T-cell (primary cell): Measurements from ENCODE around the gene AVPR1B. TPM values are rescaled to one million over a fixed set of nuclear protein-coding genes. Genes with fewer than 3 reads are reported as not detected.

Source experiments
- ATAC-seq, 4 experiments: fragments of 200-7000 bp in 3 of 4; fragments of 150-1000 bp in 1 of 4; cut with Tn5 transposase; replicated peaks in 1 of 4; 1 replicate in 3 of 4; 2 replicates in 1 of 4; pipeline ENCODE4 v1.10.0; 2021; ENCODE audit warnings: moderate library complexity in 3 of 4, mild to moderate bottlenecking in 2 of 4, moderate number of reproducible peaks in 1 of 4
- CTCF ChIA-PET, 2 donors: fragments of 300-600 bp; sonication (Branson Sonifier 250); formaldehyde crosslinking; loops; one replicate each; lab custom pipeline; 2022; ENCODE audit warnings: antibody characterized with exemption in 2 of 2; lab: Charles Lee
- POLR2A ChIA-PET, 2 donors: fragments of 300-600 bp; sonication (Branson Sonifier 250); formaldehyde crosslinking; loops; one replicate each; lab custom pipeline; 2022; ENCODE audit warnings: antibody characterized with exemption in 2 of 2; lab: Charles Lee
- DNase-seq, 35 experiments: peaks; one replicate each; pipeline versions ENCODE4 v3.0.0 to v3.0.0-alpha.2; 2013 to 2023
- H3K27ac ChIP-seq: one replicate; pipeline ENCODE4 v1.5.1; 2013; ENCODE audit warnings: low read length
- H3K27me3 ChIP-seq, 2 experiments: replicated peaks in 1 of 2; 1 replicate in 1 of 2; 2 replicates in 1 of 2; pipeline versions ENCODE4 v1.6.1 to v1.7.0; 2013; ENCODE audit warnings: low read length in 1 of 2, mixed read lengths in 1 of 2; ENCODE audit not compliant: control insufficient read depth in 2 of 2, insufficient read depth in 2 of 2; ENCODE audit errors: extremely low read depth in 1 of 2
- H3K36me3 ChIP-seq, 2 donors: 1 replicate in 1 of 2; 2 replicates in 1 of 2; pipeline versions ENCODE4 v1.6.1 to v1.7.0; 2013; ENCODE audit warnings: low read length in 1 of 2; ENCODE audit not compliant: control insufficient read depth in 2 of 2, insufficient read depth in 1 of 2; ENCODE audit errors: extremely low read depth in 1 of 2
- H3K4me1 ChIP-seq, 2 experiments: 1 replicate in 1 of 2; 2 replicates in 1 of 2; pipeline versions ENCODE4 v1.6.1 to v1.7.0; 2013; ENCODE audit warnings: low read length in 2 of 2, mixed read lengths in 1 of 2; ENCODE audit not compliant: insufficient read depth in 2 of 2, control insufficient read depth in 1 of 2; ENCODE audit errors: extremely low read depth in 1 of 2
- H3K4me3 ChIP-seq, 2 donors: 1 replicate in 1 of 2; 2 replicates in 1 of 2; pipeline versions ENCODE4 v1.5.1 to v1.7.0; 2013; ENCODE audit warnings: mild to moderate bottlenecking in 2 of 2, low read length in 1 of 2, moderate library complexity in 1 of 2; ENCODE audit not compliant: control insufficient read depth in 1 of 2; ENCODE audit errors: extremely low read depth in 1 of 2
- H3K9me3 ChIP-seq: 2 replicates; pipeline ENCODE4 v1.7.0; 2013
- H3K27ac Mint-ChIP-seq, 2 donors: one replicate each; pipeline ENCODE4 v1.8.0; 2020 to 2021; ENCODE audit warnings: mild to moderate bottlenecking in 2 of 2, mixed read lengths in 2 of 2
- H3K27me3 Mint-ChIP-seq, 2 donors: one replicate each; pipeline ENCODE4 v1.8.0; 2021 to 2022; ENCODE audit warnings: mixed read lengths in 2 of 2
- H3K36me3 Mint-ChIP-seq: one replicate; pipeline ENCODE4 v1.8.0; 2021; ENCODE audit warnings: mixed read lengths
- H3K4me1 Mint-ChIP-seq, 3 donors: one replicate each; pipeline ENCODE4 v1.8.0; 2020 to 2022; ENCODE audit warnings: mixed read lengths in 3 of 3, mild to moderate bottlenecking in 1 of 3
- H3K4me3 Mint-ChIP-seq, 3 donors: one replicate each; pipeline ENCODE4 v1.8.0; 2020 to 2022; ENCODE audit warnings: mild to moderate bottlenecking in 3 of 3, mixed read lengths in 3 of 3, moderate library complexity in 3 of 3
- H3K9me3 Mint-ChIP-seq, 3 donors: one replicate each; pipeline ENCODE4 v1.8.0; 2020 to 2022; ENCODE audit warnings: mixed read lengths in 3 of 3
- WGBS: methylation state at CpG from one replicate; pipeline ENCODE4 v1.1.5; 2013; ENCODE audit warnings: missing lambda C conversion rate; ENCODE audit not compliant: insufficient coverage; 5-methylcytosine and 5-hydroxymethylcytosine counted together
- total RNA-seq, 35 experiments: library from RNA in 6 of 35; stranded (reverse) in 6 of 35; fragments of 120-200 nt in 1 of 35; gene quantifications; one replicate each; pipeline versions ENCODE4 v1.2.1 to v1.2.4 and lab custom pipeline; 2013 to 2026

The AVPR1B gene
- total RNA-seq, 5 donors from 2014 or later (not counting 1 experiment from before 2014, with no cell fraction given) = 0.12 to 0.33 TPM; not detected in 3

DNA sequence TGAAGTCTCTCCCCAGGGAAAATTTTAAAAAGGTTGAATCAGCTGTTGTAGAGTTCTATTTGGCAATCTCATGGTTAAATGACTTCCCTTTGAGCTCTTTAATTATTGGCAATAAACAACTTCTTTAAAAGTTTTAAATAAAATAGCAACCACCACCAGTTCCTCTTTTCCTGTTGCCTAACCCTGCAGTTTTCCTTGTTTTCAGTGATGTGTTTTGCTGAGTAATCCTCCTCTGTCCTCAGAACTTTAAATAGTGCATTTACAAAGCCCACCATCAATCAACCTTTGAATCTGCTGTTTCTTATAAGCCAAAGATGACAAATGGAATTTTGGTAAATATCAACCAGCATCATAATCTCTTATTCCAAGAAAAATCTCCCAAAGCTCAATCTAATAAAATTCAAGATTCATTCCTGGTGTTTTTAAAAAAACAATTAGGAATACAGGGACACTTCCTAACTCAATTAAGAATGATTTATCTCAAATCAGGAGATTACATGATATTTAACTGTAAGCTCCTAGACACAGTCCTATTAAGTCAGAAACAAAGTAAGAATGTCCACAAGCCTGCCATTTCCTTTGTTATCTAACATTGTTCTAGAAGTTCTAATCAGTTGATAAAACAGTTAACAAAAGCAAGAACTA is 14.8 kb downstream of the AVPR1B start:
- Histone ChIP-seq H3K27ac (no peak overlapping the region), H3K4me1 (no peaks in the 10 kb centered on the region), H3K4me3 (no peak overlapping the region), H3K9me3 (no peaks in the 10 kb centered on the region), H3K36me3 (no peaks in the 10 kb centered on the region), H3K27me3 (peaks cover 0 to 19% of the 10 kb centered on the region in 2 experiments)
- Mint-ChIP-seq H3K27me3 (peaks cover 16 to 25% of the 10 kb centered on the region in 2 donors), H3K9me3 (no peaks in the 10 kb centered on the region), H3K4me3 (no peak overlapping the region), H3K36me3 (no peaks in the 10 kb centered on the region), H3K4me1 (peaks cover 0 to 12% (median 0%) of the 10 kb centered on the region in 3 donors), H3K27ac (no peak overlapping the region)
- ChIA-PET CTCF (interaction anchor here (0.6 to 1.4 kb wide), 5 partner anchors 17 to 89 kb away, joined by 3 to 4 read pairs (median 4); no protein-coding TSS in a partner anchor), POLR2A (interaction anchor here in 1 of 2 donors (0.7 kb wide), 1 partner anchor 400 kb away, joined by 3 read pairs; no protein-coding TSS in a partner anchor)
- DNase-seq (no peak), ATAC-seq (no peak)

DNA sequence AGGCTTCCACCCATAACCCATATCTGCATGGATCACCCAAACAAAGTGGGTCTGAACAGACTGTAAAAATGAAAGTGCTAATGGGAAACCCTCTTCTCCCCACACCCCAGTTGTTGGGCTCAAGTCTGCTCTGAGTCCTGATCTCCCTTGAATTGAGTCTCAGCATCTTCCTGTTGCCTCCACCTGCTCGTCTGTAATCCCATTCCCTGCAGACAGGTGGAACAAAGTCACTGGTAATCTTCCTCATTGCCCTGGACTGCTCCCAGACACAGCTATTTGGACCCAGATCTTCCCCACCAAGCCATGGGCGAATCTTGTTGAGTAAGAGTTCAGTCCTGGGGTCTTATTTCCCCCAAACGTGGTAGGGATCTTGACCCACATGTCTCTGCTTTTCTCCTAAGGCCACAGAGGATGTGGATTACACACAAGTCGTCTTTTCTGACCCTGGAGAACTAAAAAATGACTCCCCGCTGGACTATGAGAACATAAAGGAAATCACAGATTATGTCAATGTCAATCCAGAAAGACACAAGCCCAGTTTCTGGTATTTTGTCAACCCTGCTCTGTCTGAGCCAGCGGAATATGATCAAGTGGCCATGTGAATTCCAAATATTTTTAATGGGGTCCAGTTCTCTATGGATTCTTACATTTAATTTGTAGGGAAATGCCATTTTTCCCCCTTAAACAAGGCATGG is 15.7 kb downstream of the AVPR1B start:
- no peak overlapping the region for H3K4me3 ChIP-seq
- ATAC-seq = no peak
- H3K36me3 ChIP-seq = no peaks in the 10 kb centered on the region
- H3K27me3 Mint-ChIP-seq = peaks cover 19 to 29% of the 10 kb centered on the region in 2 donors
- no peak for DNase-seq
- ChIA-PET CTCF (interaction anchor here in 1 of 2 donors (0.7 to 1.4 kb wide), 3 partner anchors 56 to 75 kb away, joined by 3 read pairs; no protein-coding TSS in a partner anchor), POLR2A (no interaction called here)
- no peaks in the 10 kb centered on the region for H3K9me3 ChIP-seq
- H3K4me1 Mint-ChIP-seq = peaks cover 0 to 12% (median 0%) of the 10 kb centered on the region in 3 donors
- H3K36me3 Mint-ChIP-seq = no peaks in the 10 kb centered on the region
- 60% methylated on average over 3 of the region's 6 CpGs for WGBS
- no peaks in the 10 kb centered on the region for H3K9me3 Mint-ChIP-seq
- H3K27ac ChIP-seq = no peak overlapping the region
- H3K4me3 Mint-ChIP-seq = no peak overlapping the region
- H3K27me3 ChIP-seq = peaks cover 0 to 21% of the 10 kb centered on the region in 2 experiments
- H3K4me1 ChIP-seq = no peaks in the 10 kb centered on the region
- H3K27ac Mint-ChIP-seq = no peak overlapping the region

DNA sequence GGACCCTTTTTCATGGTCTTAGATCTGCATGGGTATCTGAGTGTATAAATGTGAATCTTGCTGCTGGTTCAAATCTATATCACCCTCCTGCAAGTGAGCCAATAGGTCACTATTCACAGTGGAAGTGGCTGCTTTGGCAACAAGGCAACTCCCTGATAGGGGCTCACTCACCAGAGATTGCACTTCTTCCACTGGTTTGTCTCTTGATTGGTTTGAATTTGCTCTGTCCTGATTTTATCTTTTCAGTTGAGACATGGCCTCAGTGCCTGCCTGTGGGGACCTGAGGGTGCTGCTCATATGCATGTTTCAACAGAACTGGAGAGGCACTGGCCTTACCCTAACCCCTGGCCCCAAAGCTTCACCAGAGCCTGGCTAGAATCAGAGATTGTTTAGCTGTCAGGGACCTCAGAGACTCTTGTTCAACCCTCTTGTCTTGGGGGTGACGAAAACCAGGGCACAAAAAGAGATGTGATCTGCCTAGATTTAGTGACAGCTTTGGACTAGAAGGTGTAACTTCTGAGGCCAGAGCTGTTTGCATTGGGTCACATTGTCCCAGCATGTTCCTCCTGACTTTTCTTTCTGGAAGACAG is 16.9 kb downstream of the AVPR1B start:
- DNase-seq = no peak
- H3K36me3 ChIP-seq = no peaks in the 10 kb centered on the region
- no peak for ATAC-seq
- Mint-ChIP-seq H3K9me3 (no peaks in the 10 kb centered on the region), H3K27me3 (peaks cover 19 to 31% of the 10 kb centered on the region in 2 donors), H3K4me3 (no peak overlapping the region), H3K27ac (no peak overlapping the region), H3K4me1 (peaks cover 0 to 11% (median 0%) of the 10 kb centered on the region in 3 donors), H3K36me3 (no peaks in the 10 kb centered on the region)
- H3K9me3 ChIP-seq = no peaks in the 10 kb centered on the region
- no peaks in the 10 kb centered on the region for H3K4me1 ChIP-seq
- CTCF ChIA-PET = interaction anchor here in 1 of 2 donors (0.7 kb wide), 1 partner anchor 59 kb away, joined by 3 read pairs; no protein-coding TSS in a partner anchor
- peaks cover 0 to 25% of the 10 kb centered on the region in 2 experiments for H3K27me3 ChIP-seq
- POLR2A ChIA-PET = no interaction called here
- no peak overlapping the region for H3K4me3 ChIP-seq
- WGBS = no CpG with 5 or more reads among the region's 1 CpG
- H3K27ac ChIP-seq = no peak overlapping the region

DNA sequence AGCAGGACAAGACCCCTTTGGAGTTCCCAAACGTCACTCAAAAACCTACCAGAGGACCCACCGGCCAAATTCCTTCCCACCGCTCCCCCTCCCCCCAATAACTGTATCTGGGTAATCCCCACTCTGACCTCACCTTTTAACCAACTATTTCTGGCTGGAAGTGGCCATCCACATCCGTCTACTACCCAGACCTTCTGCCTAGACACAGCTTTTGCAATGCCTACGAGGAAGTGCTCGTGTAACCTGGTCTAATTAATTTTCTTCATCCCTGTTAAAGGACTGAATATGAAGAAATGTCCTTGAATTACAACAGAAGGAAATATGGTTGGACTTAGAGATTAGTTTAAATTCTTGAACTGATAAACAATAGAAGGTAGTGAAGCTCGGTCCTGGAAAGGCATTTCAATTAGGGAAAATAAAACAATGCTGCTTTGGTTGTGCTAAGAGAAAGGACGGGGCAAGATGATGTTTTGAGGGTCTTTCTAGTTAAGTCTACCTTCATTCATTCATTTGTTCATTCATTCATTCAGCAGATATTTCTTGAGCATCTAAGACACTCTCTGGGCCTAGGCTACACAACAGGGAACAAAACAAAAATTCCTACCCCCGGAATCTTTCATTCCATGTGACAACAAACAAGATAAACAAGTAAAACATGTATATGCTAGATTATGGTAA is 18.8 kb downstream of the AVPR1B start:
- no peak overlapping the region for H3K4me3 Mint-ChIP-seq
- H3K27ac Mint-ChIP-seq = no peak overlapping the region
- H3K9me3 ChIP-seq = no peaks in the 10 kb centered on the region
- H3K9me3 Mint-ChIP-seq = no peaks in the 10 kb centered on the region
- DNase-seq = no peak
- H3K27me3 ChIP-seq = peaks cover 0 to 25% of the 10 kb centered on the region in 2 experiments
- H3K4me1 Mint-ChIP-seq = peaks cover 0 to 2% (median 0%) of the 10 kb centered on the region in 3 donors
- no peaks in the 10 kb centered on the region for H3K36me3 ChIP-seq
- H3K27ac ChIP-seq = no peak overlapping the region
- POLR2A ChIA-PET = no interaction called here
- H3K27me3 Mint-ChIP-seq = peaks cover 22 to 40% of the 10 kb centered on the region in 2 donors
- no peak overlapping the region for H3K4me3 ChIP-seq
- H3K36me3 Mint-ChIP-seq = no peaks in the 10 kb centered on the region
- CTCF ChIA-PET = no interaction called here
- no peak for ATAC-seq
- 86% methylated on average over 3 of the region's 9 CpGs for WGBS
- H3K4me1 ChIP-seq = no peaks in the 10 kb centered on the region

- no peaks in the 10 kb centered on the region for H3K4me1 ChIP-seq
- peaks cover 0 to 27% of the 10 kb centered on the region in 2 experiments for H3K27me3 ChIP-seq
- no peak for DNase-seq
- H3K27me3 Mint-ChIP-seq = peaks cover 22 to 39% of the 10 kb centered on the region in 2 donors
- no peaks in the 10 kb centered on the region for H3K4me1 Mint-ChIP-seq
- H3K27ac ChIP-seq = no peak overlapping the region
- no peak overlapping the region for H3K4me3 Mint-ChIP-seq
- H3K4me3 ChIP-seq = no peak overlapping the region
- no peak overlapping the region for H3K27ac Mint-ChIP-seq
- no peak for ATAC-seq
- ChIA-PET POLR2A (no interaction called here), CTCF (no interaction called here)
- H3K36me3 ChIP-seq = no peaks in the 10 kb centered on the region
- H3K9me3 ChIP-seq = no peaks in the 10 kb centered on the region
- WGBS = 100% methylated on average over 2 of the region's 3 CpGs
- no peaks in the 10 kb centered on the region for H3K9me3 Mint-ChIP-seq
- no peaks in the 10 kb centered on the region for H3K36me3 Mint-ChIP-seq
Measured at GRCh38 chr1:206097381-206097780, 19.8 kb downstream of the AVPR1B start.

- ATAC-seq = no peak
- CTCF ChIA-PET = no interaction called here
Measured at GRCh38 chr1:206094024-206094423, 23.2 kb downstream of the AVPR1B start.

More at GRCh38 chr1:206094024-206094423, 23.2 kb downstream of the AVPR1B start:
- Histone ChIP-seq H3K27me3 (peaks cover 0 to 22% of the 10 kb centered on the region in 2 experiments), H3K4me1 (no peaks in the 10 kb centered on the region), H3K9me3 (no peaks in the 10 kb centered on the region), H3K36me3 (no peaks in the 10 kb centered on the region), H3K4me3 (no peak overlapping the region), H3K27ac (no peak overlapping the region)
- H3K9me3 Mint-ChIP-seq = no peaks in the 10 kb centered on the region
- no peaks in the 10 kb centered on the region for H3K4me1 Mint-ChIP-seq
- peaks cover 15 to 26% of the 10 kb centered on the region in 2 donors for H3K27me3 Mint-ChIP-seq
- DNase-seq = no peak
- no CpG with 5 or more reads among the region's 7 CpGs for WGBS
- POLR2A ChIA-PET = no interaction called here
- H3K36me3 Mint-ChIP-seq = no peaks in the 10 kb centered on the region
- H3K27ac Mint-ChIP-seq = no peak overlapping the region
- no peak overlapping the region for H3K4me3 Mint-ChIP-seq
